ENCODE results near the gene FGFRL1. TPM values are rescaled to one million over a fixed set of nuclear protein-coding genes. Genes with fewer than 3 reads are reported as not detected.

Gene FGFRL1, protein sequence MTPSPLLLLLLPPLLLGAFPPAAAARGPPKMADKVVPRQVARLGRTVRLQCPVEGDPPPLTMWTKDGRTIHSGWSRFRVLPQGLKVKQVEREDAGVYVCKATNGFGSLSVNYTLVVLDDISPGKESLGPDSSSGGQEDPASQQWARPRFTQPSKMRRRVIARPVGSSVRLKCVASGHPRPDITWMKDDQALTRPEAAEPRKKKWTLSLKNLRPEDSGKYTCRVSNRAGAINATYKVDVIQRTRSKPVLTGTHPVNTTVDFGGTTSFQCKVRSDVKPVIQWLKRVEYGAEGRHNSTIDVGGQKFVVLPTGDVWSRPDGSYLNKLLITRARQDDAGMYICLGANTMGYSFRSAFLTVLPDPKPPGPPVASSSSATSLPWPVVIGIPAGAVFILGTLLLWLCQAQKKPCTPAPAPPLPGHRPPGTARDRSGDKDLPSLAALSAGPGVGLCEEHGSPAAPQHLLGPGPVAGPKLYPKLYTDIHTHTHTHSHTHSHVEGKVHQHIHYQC
- total RNA-seq = 5.6 and 6.1 TPM in 2 replicates
- polyA plus RNA-seq = 10.0 and 21.2 TPM in 2 replicates
- 10.7 and 18.2 TPM in 2 replicates for polyA plus RNA-seq (2012)
- 74.1 and 108 TPM in 2 replicates for polyA minus RNA-seq (ENCODE audit: low replicate concordance)

DNA sequence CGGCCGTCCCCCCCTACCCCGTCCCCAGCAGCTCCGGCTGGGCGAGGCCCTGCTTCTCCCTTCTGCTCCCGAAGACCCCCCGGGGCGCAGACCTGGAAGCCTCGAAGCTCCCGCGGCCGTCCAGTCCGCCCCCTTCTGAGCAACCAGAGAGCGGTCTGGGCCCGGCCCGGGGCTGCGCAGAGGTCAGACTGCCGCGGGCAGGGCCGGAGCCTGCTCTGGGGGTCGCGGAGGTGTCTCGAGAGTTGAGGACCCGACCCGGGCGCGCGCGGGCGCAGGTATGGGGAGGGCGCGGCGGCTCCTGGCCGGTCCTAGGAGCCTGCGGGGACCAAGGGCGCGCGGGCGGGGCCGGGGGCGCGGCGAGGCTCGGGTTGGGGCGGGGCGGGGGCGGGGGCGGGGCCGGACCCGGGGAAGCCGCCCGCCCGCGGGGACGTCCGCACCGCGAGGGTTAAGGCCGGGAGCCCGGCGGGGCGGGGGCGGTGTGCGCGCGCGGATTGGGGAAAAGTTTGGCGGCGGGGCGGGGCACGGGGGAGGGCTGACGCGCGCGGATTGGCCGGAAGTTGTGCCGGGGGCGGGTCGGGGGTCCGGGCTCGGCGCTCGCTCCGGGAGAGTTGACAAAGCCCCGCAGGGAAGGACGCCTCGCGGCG lies at the start of gene FGFRL1:
Gene FGFRL1, plus strand, starts transcription at position 605 of the 644 bp plus-strand sequence. CDS start 860 bp downstream, outside the sequence.
- Histone ChIP-seq H3K79me2 (ENCODE audit: control insufficient read depth, insufficient read depth, low read length) (no peaks in the 10 kb centered on the region), H3K36me3 (ENCODE audit: control insufficient read depth, insufficient read depth, low read length) (no peaks in the 10 kb centered on the region), H3K4me2 (ENCODE audit: extremely low read depth, insufficient read depth, low read length) (peak within 1 kb of the TSS; percentile 78), H3K9ac (ENCODE audit: insufficient read depth, low read length) (peak within 1 kb of the TSS; percentile 30), H4K20me1 (ENCODE audit: control insufficient read depth, extremely low read depth, insufficient read depth, low read length) (no peaks in the 10 kb centered on the region), H3K4me3 (replicated peaks in 1 of 4; ENCODE audit: control extremely low read depth in 1 of 4, insufficient read depth in 1 of 4, low read depth in 3 of 4, low read length in 4 of 4) (peak within 1 kb of the TSS; percentile 29 to 52 (median 31)), H3K27ac (ENCODE audit: insufficient read depth, low read length) (no peak within 1 kb of the TSS), H3K4me1 (ENCODE audit: control insufficient read depth, extremely low read depth, insufficient read depth, low read length) (peaks cover 3% of the 10 kb centered on the region), H2AFZ (ENCODE audit: low read length) (peak within 1 kb of the TSS; percentile 10), H3K9me3 (ENCODE audit: control insufficient read depth, insufficient read depth, low read depth, low read length) (no peaks in the 10 kb centered on the region), H3K27me3 (ENCODE audit: control insufficient read depth, insufficient read depth, low read length) (peaks cover 17% of the 10 kb centered on the region)
- DNase-seq (ENCODE audit: low read depth in 2 of 2) = peak; percentile 85
- TF ChIP-seq EZH2 (IDR thresholded peaks at IDR 0.05; ENCODE audit: low read length, missing control alignments) = no peak
- TF ChIP-seq, protein P1, sequence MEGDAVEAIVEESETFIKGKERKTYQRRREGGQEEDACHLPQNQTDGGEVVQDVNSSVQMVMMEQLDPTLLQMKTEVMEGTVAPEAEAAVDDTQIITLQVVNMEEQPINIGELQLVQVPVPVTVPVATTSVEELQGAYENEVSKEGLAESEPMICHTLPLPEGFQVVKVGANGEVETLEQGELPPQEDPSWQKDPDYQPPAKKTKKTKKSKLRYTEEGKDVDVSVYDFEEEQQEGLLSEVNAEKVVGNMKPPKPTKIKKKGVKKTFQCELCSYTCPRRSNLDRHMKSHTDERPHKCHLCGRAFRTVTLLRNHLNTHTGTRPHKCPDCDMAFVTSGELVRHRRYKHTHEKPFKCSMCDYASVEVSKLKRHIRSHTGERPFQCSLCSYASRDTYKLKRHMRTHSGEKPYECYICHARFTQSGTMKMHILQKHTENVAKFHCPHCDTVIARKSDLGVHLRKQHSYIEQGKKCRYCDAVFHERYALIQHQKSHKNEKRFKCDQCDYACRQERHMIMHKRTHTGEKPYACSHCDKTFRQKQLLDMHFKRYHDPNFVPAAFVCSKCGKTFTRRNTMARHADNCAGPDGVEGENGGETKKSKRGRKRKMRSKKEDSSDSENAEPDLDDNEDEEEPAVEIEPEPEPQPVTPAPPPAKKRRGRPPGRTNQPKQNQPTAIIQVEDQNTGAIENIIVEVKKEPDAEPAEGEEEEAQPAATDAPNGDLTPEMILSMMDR (conservative IDR thresholded peaks at IDR 0.05 in 1 of 2, IDR thresholded peaks at IDR 0.05 in 1 of 2; ENCODE audit: low read depth in 1 of 2, low read length in 2 of 2) = no peak

GRCh38 chr4:962231-963208 lies 48.9 kb upstream of the FGFRL1 start:
- Histone ChIP-seq H3K36me3 (ENCODE audit: control insufficient read depth, insufficient read depth, low read length) (peaks cover 17% of the 10 kb centered on the region), H4K20me1 (ENCODE audit: control insufficient read depth, extremely low read depth, insufficient read depth, low read length) (no peaks in the 10 kb centered on the region), H3K79me2 (ENCODE audit: control insufficient read depth, insufficient read depth, low read length) (no peaks in the 10 kb centered on the region), H3K9me3 (ENCODE audit: control insufficient read depth, insufficient read depth, low read depth, low read length) (no peaks in the 10 kb centered on the region), H3K27ac (ENCODE audit: insufficient read depth, low read length) (no peak overlapping the region), H3K4me3 (replicated peaks in 1 of 4; ENCODE audit: control extremely low read depth in 1 of 4, insufficient read depth in 1 of 4, low read depth in 3 of 4, low read length in 4 of 4) (no peak overlapping the region), H2AFZ (ENCODE audit: low read length) (no peak overlapping the region), H3K27me3 (ENCODE audit: control insufficient read depth, insufficient read depth, low read length) (no peaks in the 10 kb centered on the region), H3K4me2 (ENCODE audit: extremely low read depth, insufficient read depth, low read length) (no peak overlapping the region), H3K4me1 (ENCODE audit: control insufficient read depth, extremely low read depth, insufficient read depth, low read length) (no peaks in the 10 kb centered on the region), H3K9ac (ENCODE audit: insufficient read depth, low read length) (no peak overlapping the region)
- no peak for DNase-seq (ENCODE audit: low read depth in 2 of 2)
- TF ChIP-seq EZH2 (IDR thresholded peaks at IDR 0.05; ENCODE audit: low read length, missing control alignments) = no peak
- TF ChIP-seq, protein P1 (conservative IDR thresholded peaks at IDR 0.05 in 1 of 2, IDR thresholded peaks at IDR 0.05 in 1 of 2; ENCODE audit: low read depth in 1 of 2, low read length in 2 of 2) = no peak

Data from fibroblast of lung (primary cell).